MM.1S (cell line): Measurements from ENCODE around the gene ETV3.

ENCODE experiments used
- CTCF ChIP-seq: fragments of 300-600 bp; sonication (generic); IDR thresholded peaks from 2 replicates; pipeline ENCODE4 v1.5.1; 2016; ENCODE audit warnings: antibody characterized with exemption, low read length, mixed read lengths
- EZH2 ChIP-seq: fragments of 300-600 bp; sonication (generic); optimal IDR thresholded peaks from 2 replicates; pipeline ENCODE3; 2017; ENCODE audit warnings: low read depth, mild to moderate bottlenecking, antibody characterized with exemption, low read length, mixed read lengths
- EZH2phosphoT487 ChIP-seq: fragments of 300-600 bp; sonication (generic); IDR thresholded peaks from 2 replicates; pipeline ENCODE4 v1.6.1; 2018; ENCODE audit warnings: antibody characterized with exemption, low read length

- no peak for TF ChIP-seq CTCF
- TF ChIP-seq EZH2, result no peak
- TF ChIP-seq EZH2phosphoT487, result no peak
Observed at GRCh38 chr1:157086299-157086698, 51.9 kb downstream of the ETV3 start.
